ENCODE measurements around the gene NEFH.

The NEFH gene

DNA sequence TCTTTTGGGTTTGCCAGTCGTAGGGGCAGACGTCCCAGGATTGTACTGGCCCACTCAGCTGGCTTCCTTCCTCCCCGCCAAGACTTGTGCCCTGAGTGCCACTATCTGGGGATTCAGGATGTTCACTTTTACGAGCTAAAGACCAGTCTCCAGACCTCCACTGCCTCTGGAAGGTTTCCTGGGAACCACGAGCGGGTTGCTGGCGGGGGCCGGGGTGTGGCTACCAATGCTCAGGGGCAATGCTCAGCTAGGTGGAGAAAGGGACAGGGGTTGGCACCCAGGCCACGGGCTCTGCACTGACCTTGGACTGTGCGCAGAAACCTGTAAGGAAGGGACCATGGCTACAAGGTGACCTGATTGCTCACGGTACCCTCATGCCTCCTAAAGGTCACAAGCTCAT, 2.2 kb downstream of the NEFH start:
- Histone ChIP-seq H3K4me1 (ENCODE audit: control insufficient read depth in 1 of 2, insufficient read depth in 2 of 2, low read length in 2 of 2) (peaks cover 9 to 10% of the 10 kb centered on the region in 2 experiments), H3K36me3 (ENCODE audit: control insufficient read depth in 1 of 2, insufficient read depth in 2 of 2, low read length in 2 of 2) (no peaks in the 10 kb centered on the region), H3K9ac (ENCODE audit: low read length) (no peak overlapping the region), H3K79me1 (ENCODE audit: low read length) (no peaks in the 10 kb centered on the region), H4K91ac (ENCODE audit: low read depth, low read length) (no peak overlapping the region), H2AFZ (ENCODE audit: insufficient read depth, low read length, poor library complexity) (no peak overlapping the region), H3K79me2 (ENCODE audit: control insufficient read depth, insufficient read depth, low read length, poor library complexity) (no peaks in the 10 kb centered on the region), H3K4ac (ENCODE audit: low read depth, low read length) (no peak overlapping the region), H3K4me2 (ENCODE audit: low read length) (no peak overlapping the region), H3K9me3 (ENCODE audit: insufficient read depth, low read depth, low read length) (peaks cover 16% of the 10 kb centered on the region), H4K12ac (ENCODE audit: low read depth, low read length) (no peak overlapping the region), H3K4me3 (ENCODE audit: low read depth, low read length) (no peak overlapping the region), H3K23ac (ENCODE audit: low read length) (no peak overlapping the region), H3K14ac (ENCODE audit: low read length) (no peak overlapping the region), H2BK5ac (ENCODE audit: low read depth, low read length, poor library complexity) (no peak overlapping the region), H2BK12ac (ENCODE audit: low read length) (no peak overlapping the region), H3K27me3 (ENCODE audit: insufficient read depth, low read length) (peaks cover 33% of the 10 kb centered on the region), H3K27ac (ENCODE audit: low read depth, low read length) (no peak overlapping the region), H2BK120ac (ENCODE audit: insufficient read depth, low read length, poor library complexity) (no peak overlapping the region), H3K18ac (ENCODE audit: low read length) (no peak overlapping the region), H2AK5ac (ENCODE audit: low read length) (no peak overlapping the region), H4K8ac (ENCODE audit: low read depth, low read length) (no peak overlapping the region)
- WGBS (ENCODE audit: extremely low coverage, insufficient coverage, insufficient read length), result no CpG with 5 or more reads among the region's 11 CpGs
- DNase-seq, result no peak

DNA sequence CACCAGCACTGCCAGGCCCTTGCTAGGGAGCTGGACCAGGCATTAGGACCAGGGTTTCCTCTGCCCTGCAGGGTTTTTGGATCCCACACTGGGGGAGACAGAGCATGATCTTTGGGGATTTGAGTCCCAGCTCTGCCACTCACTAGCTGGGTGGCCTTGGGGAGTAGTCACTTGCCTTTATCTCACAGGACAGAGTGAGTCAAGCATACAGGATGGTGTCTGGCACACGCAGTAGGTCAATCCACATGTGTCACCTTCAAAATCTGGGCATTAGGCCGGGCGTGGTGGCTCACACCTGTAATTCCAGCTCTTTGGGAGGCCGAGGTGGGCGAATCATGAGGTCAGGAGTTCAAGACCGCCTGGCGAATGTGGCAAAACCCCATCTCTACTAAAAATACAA, 2.7 kb downstream of the NEFH start:
- Histone ChIP-seq H3K9me3 (ENCODE audit: insufficient read depth, low read depth, low read length) (peaks cover 16% of the 10 kb centered on the region), H3K9ac (ENCODE audit: low read length) (no peak overlapping the region), H4K8ac (ENCODE audit: low read depth, low read length) (no peak overlapping the region), H2BK5ac (ENCODE audit: low read depth, low read length, poor library complexity) (no peak overlapping the region), H2BK12ac (ENCODE audit: low read length) (no peak overlapping the region), H3K23ac (ENCODE audit: low read length) (no peak overlapping the region), H2AK5ac (ENCODE audit: low read length) (no peak overlapping the region), H3K36me3 (ENCODE audit: control insufficient read depth in 1 of 2, insufficient read depth in 2 of 2, low read length in 2 of 2) (no peaks in the 10 kb centered on the region), H3K4ac (ENCODE audit: low read depth, low read length) (no peak overlapping the region), H4K12ac (ENCODE audit: low read depth, low read length) (no peak overlapping the region), H3K14ac (ENCODE audit: low read length) (no peak overlapping the region), H2BK120ac (ENCODE audit: insufficient read depth, low read length, poor library complexity) (no peak overlapping the region), H2AFZ (ENCODE audit: insufficient read depth, low read length, poor library complexity) (no peak overlapping the region), H3K79me2 (ENCODE audit: control insufficient read depth, insufficient read depth, low read length, poor library complexity) (no peaks in the 10 kb centered on the region), H3K4me3 (ENCODE audit: low read depth, low read length) (no peak overlapping the region), H4K91ac (ENCODE audit: low read depth, low read length) (no peak overlapping the region), H3K4me2 (ENCODE audit: low read length) (no peak overlapping the region), H3K79me1 (ENCODE audit: low read length) (no peaks in the 10 kb centered on the region), H3K4me1 (ENCODE audit: control insufficient read depth in 1 of 2, insufficient read depth in 2 of 2, low read length in 2 of 2) (peaks cover 9 to 10% of the 10 kb centered on the region in 2 experiments), H3K18ac (ENCODE audit: low read length) (no peak overlapping the region), H3K27me3 (ENCODE audit: insufficient read depth, low read length) (peaks cover 33% of the 10 kb centered on the region), H3K27ac (ENCODE audit: low read depth, low read length) (no peak overlapping the region)
- no CpG with 5 or more reads among the region's 7 CpGs for WGBS (ENCODE audit: extremely low coverage, insufficient coverage, insufficient read length)
- no peak for DNase-seq

DNA sequence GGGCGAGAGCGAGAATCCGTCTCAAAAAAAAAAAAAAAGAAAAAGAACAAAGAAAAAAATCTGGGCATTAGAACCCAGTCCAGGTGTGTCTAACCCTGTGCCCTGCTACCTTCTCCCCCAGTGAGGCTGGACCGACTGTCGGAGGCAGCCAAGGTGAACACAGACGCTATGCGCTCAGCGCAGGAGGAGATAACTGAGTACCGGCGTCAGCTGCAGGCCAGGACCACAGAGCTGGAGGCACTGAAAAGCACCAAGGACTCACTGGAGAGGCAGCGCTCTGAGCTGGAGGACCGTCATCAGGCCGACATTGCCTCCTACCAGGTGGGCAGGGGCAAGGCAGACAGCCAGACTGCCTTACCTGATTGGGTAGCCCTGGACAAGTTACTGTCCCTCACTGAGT, 3.2 kb downstream of the NEFH start:
- H2AFZ ChIP-seq (ENCODE audit: insufficient read depth, low read length, poor library complexity), result no peak overlapping the region
- H3K79me2 ChIP-seq (ENCODE audit: control insufficient read depth, insufficient read depth, low read length, poor library complexity), result no peaks in the 10 kb centered on the region
- H3K79me1 ChIP-seq (ENCODE audit: low read length), result no peaks in the 10 kb centered on the region
- no peak overlapping the region for H3K4me2 ChIP-seq (ENCODE audit: low read length)
- no peaks in the 10 kb centered on the region for H3K36me3 ChIP-seq (ENCODE audit: control insufficient read depth in 1 of 2, insufficient read depth in 2 of 2, low read length in 2 of 2)
- H2AK5ac ChIP-seq (ENCODE audit: low read length), result no peak overlapping the region
- no peak overlapping the region for H3K23ac ChIP-seq (ENCODE audit: low read length)
- no peak overlapping the region for H2BK120ac ChIP-seq (ENCODE audit: insufficient read depth, low read length, poor library complexity)
- no peak overlapping the region for H4K12ac ChIP-seq (ENCODE audit: low read depth, low read length)
- H3K14ac ChIP-seq (ENCODE audit: low read length), result no peak overlapping the region
- no peak overlapping the region for H2BK12ac ChIP-seq (ENCODE audit: low read length)
- no peak overlapping the region for H2BK5ac ChIP-seq (ENCODE audit: low read depth, low read length, poor library complexity)
- H3K4me3 ChIP-seq (ENCODE audit: low read depth, low read length), result no peak overlapping the region
- H3K27me3 ChIP-seq (ENCODE audit: insufficient read depth, low read length), result peaks cover 33% of the 10 kb centered on the region
- peaks cover 9 to 10% of the 10 kb centered on the region in 2 experiments for H3K4me1 ChIP-seq (ENCODE audit: control insufficient read depth in 1 of 2, insufficient read depth in 2 of 2, low read length in 2 of 2)
- peaks cover 16% of the 10 kb centered on the region for H3K9me3 ChIP-seq (ENCODE audit: insufficient read depth, low read depth, low read length)
- no peak overlapping the region for H3K9ac ChIP-seq (ENCODE audit: low read length)
- WGBS (ENCODE audit: extremely low coverage, insufficient coverage, insufficient read length), result no CpG with 5 or more reads among the region's 13 CpGs
- no peak overlapping the region for H3K27ac ChIP-seq (ENCODE audit: low read depth, low read length)
- no peak overlapping the region for H3K4ac ChIP-seq (ENCODE audit: low read depth, low read length)
- H4K8ac ChIP-seq (ENCODE audit: low read depth, low read length), result no peak overlapping the region
- no peak overlapping the region for H3K18ac ChIP-seq (ENCODE audit: low read length)
- no peak overlapping the region for H4K91ac ChIP-seq (ENCODE audit: low read depth, low read length)
- DNase-seq, result no peak

GRCh38 chr22:29484642-29485041, 4.6 kb downstream of the NEFH start:
- no peak overlapping the region for H2AFZ ChIP-seq (ENCODE audit: insufficient read depth, low read length, poor library complexity)
- no peaks in the 10 kb centered on the region for H3K79me2 ChIP-seq (ENCODE audit: control insufficient read depth, insufficient read depth, low read length, poor library complexity)
- no peak overlapping the region for H2BK120ac ChIP-seq (ENCODE audit: insufficient read depth, low read length, poor library complexity)
- no peak overlapping the region for H3K9ac ChIP-seq (ENCODE audit: low read length)
- no peak for DNase-seq
- H3K4me2 ChIP-seq (ENCODE audit: low read length), result no peak overlapping the region
- H4K12ac ChIP-seq (ENCODE audit: low read depth, low read length), result no peak overlapping the region
- H3K4me3 ChIP-seq (ENCODE audit: low read depth, low read length), result no peak overlapping the region
- no peak overlapping the region for H3K18ac ChIP-seq (ENCODE audit: low read length)
- H3K14ac ChIP-seq (ENCODE audit: low read length), result no peak overlapping the region
- H3K27ac ChIP-seq (ENCODE audit: low read depth, low read length), result no peak overlapping the region
- no peak overlapping the region for H3K23ac ChIP-seq (ENCODE audit: low read length)
- no peak overlapping the region for H3K4ac ChIP-seq (ENCODE audit: low read depth, low read length)
- no peaks in the 10 kb centered on the region for H3K79me1 ChIP-seq (ENCODE audit: low read length)
- no peak overlapping the region for H2BK5ac ChIP-seq (ENCODE audit: low read depth, low read length, poor library complexity)
- no peak overlapping the region for H4K8ac ChIP-seq (ENCODE audit: low read depth, low read length)
- peaks cover 9 to 10% of the 10 kb centered on the region in 2 experiments for H3K4me1 ChIP-seq (ENCODE audit: control insufficient read depth in 1 of 2, insufficient read depth in 2 of 2, low read length in 2 of 2)
- no peak overlapping the region for H2AK5ac ChIP-seq (ENCODE audit: low read length)
- no CpG with 5 or more reads among the region's 3 CpGs for WGBS (ENCODE audit: extremely low coverage, insufficient coverage, insufficient read length)
- peaks cover 22% of the 10 kb centered on the region for H3K27me3 ChIP-seq (ENCODE audit: insufficient read depth, low read length)
- H2BK12ac ChIP-seq (ENCODE audit: low read length), result no peak overlapping the region
- no peak overlapping the region for H4K91ac ChIP-seq (ENCODE audit: low read depth, low read length)
- H3K36me3 ChIP-seq (ENCODE audit: control insufficient read depth in 1 of 2, insufficient read depth in 2 of 2, low read length in 2 of 2), result no peaks in the 10 kb centered on the region
- H3K9me3 ChIP-seq (ENCODE audit: insufficient read depth, low read depth, low read length), result peaks cover 16% of the 10 kb centered on the region

Data from trophoblast cell (in vitro differentiated cells and primary cell).